ENCODE data around the gene CNTN5. TPM values are rescaled to one million over a fixed set of nuclear protein-coding genes. Genes with fewer than 3 reads are reported as not detected.
"Not testable (repeated sequence)": the region's sequence is repeated elsewhere in the genome, so short reads cannot be mapped to it uniquely, and the experiment has no call there.

CNTN5 gene
- total RNA-seq, 1 donor: under 0.01 TPM

DNA sequence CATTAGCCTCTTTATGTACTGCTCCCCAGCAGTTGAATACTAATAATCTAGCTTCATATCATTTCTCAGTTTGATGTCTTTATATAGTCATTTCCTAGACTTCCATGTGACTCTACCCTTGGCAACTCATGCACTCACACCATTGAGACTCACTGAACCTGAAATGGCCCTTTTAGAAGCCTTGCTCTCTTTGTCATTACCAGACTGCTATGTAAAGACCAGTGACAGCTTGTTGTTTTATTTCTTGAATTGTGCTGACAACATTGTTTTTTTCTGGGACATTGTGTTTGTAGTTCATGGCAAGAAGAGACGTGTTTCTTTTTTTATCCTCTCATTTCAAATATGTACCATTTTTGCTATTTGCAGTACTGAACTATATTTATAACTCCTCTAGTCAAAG is 256.5 kb downstream of the CNTN5 start:
- DNase-seq (ENCODE audit: low read depth): no peak

DNA sequence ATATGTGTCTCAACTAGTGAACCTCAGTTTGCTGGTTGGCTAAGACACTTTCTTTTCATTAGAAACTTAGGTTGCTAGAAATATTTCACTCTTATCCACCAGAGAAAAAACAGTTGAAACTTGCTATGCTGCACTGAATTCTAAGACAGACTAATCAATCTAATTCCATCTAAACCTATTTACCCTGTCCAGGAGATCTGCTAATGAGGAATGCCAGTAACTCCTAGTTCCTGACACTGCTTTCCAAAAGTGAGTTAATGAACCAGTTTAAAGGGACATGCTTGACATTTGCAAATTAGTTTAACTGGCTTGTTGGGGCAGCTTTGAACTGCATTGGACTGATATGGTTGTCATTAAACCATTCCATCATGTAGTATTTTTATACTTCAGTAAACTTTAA is 258.5 kb downstream of the CNTN5 start:
- H3K4me3 ChIP-seq (ENCODE audit: low read depth, low read length): no peak overlapping the region
- TF ChIP-seq, protein P1, sequence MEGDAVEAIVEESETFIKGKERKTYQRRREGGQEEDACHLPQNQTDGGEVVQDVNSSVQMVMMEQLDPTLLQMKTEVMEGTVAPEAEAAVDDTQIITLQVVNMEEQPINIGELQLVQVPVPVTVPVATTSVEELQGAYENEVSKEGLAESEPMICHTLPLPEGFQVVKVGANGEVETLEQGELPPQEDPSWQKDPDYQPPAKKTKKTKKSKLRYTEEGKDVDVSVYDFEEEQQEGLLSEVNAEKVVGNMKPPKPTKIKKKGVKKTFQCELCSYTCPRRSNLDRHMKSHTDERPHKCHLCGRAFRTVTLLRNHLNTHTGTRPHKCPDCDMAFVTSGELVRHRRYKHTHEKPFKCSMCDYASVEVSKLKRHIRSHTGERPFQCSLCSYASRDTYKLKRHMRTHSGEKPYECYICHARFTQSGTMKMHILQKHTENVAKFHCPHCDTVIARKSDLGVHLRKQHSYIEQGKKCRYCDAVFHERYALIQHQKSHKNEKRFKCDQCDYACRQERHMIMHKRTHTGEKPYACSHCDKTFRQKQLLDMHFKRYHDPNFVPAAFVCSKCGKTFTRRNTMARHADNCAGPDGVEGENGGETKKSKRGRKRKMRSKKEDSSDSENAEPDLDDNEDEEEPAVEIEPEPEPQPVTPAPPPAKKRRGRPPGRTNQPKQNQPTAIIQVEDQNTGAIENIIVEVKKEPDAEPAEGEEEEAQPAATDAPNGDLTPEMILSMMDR (IDR thresholded peaks at IDR 0.05; ENCODE audit: insufficient read depth, low read depth, low read length): no peak
- DNase-seq (ENCODE audit: low read depth): no peak

More for the DNA sequence above, 256.5 kb downstream of the CNTN5 start:
- no peak overlapping the region for H3K4me3 ChIP-seq (ENCODE audit: low read depth, low read length)
- TF ChIP-seq, protein P1 (IDR thresholded peaks at IDR 0.05; ENCODE audit: insufficient read depth, low read depth, low read length): no peak

DNA sequence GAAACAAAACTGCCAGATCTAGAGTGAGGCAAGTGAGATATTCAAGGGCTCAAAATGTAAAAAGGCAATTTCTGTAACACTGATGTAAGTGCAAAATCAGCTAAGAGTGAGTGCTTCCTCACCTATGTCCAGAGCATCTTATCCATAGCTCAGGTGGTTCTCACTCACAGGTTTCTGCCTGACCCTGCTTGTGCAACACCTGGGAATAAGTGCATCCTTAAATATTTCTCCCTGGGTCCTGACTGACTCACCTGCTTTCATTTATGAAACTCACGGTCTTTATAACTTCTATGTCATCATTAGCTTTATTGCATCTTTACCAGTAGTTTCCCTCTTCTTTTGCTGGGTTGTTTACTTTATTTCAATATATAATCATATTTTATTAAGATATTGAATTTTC is 260.6 kb downstream of the CNTN5 start:
- no peak overlapping the region for H3K4me3 ChIP-seq (ENCODE audit: low read depth, low read length)
- DNase-seq (ENCODE audit: low read depth): no peak
- TF ChIP-seq, protein P1 (IDR thresholded peaks at IDR 0.05; ENCODE audit: insufficient read depth, low read depth, low read length): no peak

DNA sequence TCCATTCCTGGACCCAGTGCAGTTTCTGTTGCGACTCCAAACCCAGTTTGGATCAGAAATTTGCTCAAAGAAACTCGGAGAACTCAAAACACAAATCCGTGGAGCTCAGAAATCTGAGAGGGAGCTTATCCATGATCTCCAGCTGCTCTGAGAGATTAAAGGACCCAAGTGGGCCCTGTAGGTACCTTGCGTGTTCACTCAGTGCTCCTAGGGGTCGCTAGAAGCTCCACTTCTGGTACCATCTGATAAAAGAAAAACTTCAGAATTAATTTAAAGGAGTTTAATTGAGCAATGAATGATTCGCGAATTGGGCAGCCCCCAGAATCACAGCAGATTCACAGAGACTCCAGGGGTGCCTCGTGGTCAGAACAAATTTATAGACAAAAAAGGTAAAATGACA is 277.2 kb downstream of the CNTN5 start:
- DNase-seq (ENCODE audit: low read depth); H3K4me3 ChIP-seq (ENCODE audit: low read depth, low read length): not testable (repeated sequence)

DNA sequence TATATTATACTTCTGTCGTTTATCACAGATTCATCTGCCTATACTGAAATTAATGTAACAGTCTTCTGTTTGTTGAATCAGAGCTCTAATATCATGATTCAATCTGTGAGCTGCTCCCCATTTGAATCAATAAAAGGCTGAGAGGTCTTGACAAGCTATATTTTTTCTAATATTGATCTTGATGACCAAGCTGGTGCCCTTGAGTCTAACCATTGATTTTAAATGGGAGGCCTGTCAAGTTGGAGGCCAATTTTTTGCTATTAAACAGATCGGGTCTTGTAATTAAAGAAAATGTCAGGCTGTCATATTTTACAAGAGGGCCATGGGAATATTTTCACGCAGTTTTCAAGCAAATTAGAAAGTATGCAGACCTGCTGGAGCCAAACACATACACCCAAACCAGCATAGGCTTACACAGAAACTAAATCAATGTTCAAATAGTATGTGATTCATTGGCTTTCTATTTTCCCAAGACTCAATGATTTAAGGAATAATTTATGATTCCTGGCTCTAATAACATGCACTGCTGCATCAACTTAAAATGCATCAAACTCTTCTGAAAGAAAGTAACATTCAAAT is 286.9 kb downstream of the CNTN5 start:
- H3K4me3 ChIP-seq (ENCODE audit: low read depth, low read length): no peak overlapping the region
- TF ChIP-seq, protein P1 (IDR thresholded peaks at IDR 0.05; ENCODE audit: insufficient read depth, low read depth, low read length): no peak
- no peak for DNase-seq (ENCODE audit: low read depth)

DNA sequence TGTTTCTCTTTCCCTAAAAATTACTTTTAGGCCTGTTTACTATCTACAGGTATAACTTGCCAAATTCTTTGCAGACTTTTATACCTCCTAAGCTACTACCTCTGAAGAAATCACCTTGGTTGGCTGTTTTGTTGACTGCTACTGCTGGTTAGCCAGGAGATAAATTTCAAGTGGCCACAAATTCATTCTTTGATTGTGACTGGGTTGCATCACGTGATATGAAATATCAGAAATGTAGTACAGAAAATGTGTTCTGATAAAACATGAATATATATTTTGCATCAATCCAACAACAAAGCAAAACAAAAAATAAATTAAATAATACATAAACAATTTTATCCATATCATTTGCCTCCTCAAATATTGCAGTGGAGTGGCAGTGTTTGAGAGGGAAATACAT is 291.1 kb downstream of the CNTN5 start:
- TF ChIP-seq, protein P1 (IDR thresholded peaks at IDR 0.05; ENCODE audit: insufficient read depth, low read depth, low read length): no peak
- no peak for DNase-seq (ENCODE audit: low read depth)
- H3K4me3 ChIP-seq (ENCODE audit: low read depth, low read length): no peak overlapping the region

DNA sequence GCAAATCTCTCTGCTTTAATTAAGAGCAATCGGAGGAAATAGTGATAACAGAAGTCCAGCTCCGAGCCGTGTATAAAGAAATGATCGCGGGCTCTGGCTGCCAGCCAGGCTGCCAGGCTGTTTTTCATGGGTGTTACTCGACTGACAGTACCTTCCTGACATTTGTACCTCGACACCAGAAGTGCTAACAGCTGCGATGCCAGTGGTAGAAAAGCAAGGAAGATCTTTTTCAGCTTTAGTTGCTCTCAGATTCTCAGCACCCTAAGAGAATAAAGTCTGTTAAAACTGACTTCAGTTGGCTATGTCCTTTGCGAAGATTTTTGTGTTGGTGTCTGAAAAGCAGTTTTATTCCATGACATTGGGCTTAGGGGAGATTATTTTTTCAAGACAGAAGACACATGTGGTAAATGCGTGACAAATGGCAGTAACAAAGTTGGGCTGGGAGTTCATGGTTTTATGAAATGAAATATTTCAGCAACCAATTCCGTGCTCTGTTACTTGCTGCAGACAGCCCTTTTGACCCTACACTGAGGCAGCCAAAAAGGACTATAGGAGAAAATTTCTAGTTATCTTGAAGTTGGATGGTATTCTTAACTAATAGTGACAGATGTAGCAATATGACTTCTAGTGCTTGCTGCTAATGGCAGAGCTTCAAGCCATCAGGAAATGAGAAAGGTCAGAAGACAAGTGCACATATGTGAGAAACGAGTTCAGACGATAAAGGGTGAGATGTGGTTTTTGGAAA is 296.2 kb downstream of the CNTN5 start:
- peak; percentile 2 for DNase-seq (ENCODE audit: low read depth)
- no peak overlapping the region for H3K4me3 ChIP-seq (ENCODE audit: low read depth, low read length)
- TF ChIP-seq, protein P1 (IDR thresholded peaks at IDR 0.05; ENCODE audit: insufficient read depth, low read depth, low read length): no peak
